Smooth muscle cell of the brain vasculature (primary cell): ENCODE data around the gene KLHL22.
"Not testable (repeated sequence)": the region's sequence is repeated elsewhere in the genome, so short reads cannot be mapped to it uniquely, and the experiment has no call there.

Experiments
- DNase-seq: peaks from one replicate; pipeline ENCODE4 v3.0.0-alpha.2; 2012; ENCODE audit warnings: low read depth, low spot score

Gene KLHL22

GRCh38 chr22:20422271-20423007, 73.2 kb downstream of the KLHL22 start:
- no peak for DNase-seq

GRCh38 chr22:20421507-20421874, 74.1 kb downstream of the KLHL22 start:
- DNase-seq, result no peak

DNA sequence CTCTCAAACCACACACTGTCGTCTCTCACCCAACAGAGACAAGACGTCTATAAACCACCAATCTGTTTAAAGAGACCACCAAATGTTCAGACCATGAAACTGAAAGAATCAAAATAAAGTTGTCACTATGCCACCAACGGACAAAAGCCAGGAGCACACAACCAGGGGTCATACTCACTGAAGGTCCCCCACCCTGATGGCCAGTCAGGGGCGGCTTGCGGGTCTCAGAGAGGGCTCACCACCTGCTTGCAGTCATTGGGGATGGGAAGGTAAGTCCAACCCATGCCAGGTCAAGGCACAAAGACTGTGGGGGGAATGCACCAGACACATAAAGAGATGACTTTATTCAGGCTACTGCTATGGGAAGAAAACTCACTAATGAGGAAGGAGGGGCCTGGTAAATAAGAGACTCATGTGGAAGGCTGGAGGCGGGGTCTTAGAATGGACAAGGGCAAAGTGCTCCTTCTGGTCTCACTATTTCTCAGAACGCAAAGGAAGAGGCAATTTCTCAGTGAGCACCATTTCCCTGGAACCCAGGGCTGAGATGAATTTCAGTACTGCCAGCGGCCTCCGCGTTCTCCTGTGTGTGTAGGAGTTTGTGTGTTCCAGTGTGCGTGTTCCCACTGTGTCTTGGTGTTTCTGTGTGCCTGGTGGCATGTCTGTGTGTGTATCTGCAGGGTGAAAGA, 75.3 kb downstream of the KLHL22 start:
- no peak for DNase-seq

- no peak for DNase-seq
These were observed 76.0 kb downstream of the KLHL22 start for GRCh38 chr22:20419664-20419951.

GRCh38 chr22:20418211-20418788, 77.3 kb downstream of the KLHL22 start:
- DNase-seq, result no peak

- DNase-seq, result not testable (repeated sequence)
These were observed 79.9 kb downstream of the KLHL22 start for GRCh38 chr22:20415699-20416098.

DNA sequence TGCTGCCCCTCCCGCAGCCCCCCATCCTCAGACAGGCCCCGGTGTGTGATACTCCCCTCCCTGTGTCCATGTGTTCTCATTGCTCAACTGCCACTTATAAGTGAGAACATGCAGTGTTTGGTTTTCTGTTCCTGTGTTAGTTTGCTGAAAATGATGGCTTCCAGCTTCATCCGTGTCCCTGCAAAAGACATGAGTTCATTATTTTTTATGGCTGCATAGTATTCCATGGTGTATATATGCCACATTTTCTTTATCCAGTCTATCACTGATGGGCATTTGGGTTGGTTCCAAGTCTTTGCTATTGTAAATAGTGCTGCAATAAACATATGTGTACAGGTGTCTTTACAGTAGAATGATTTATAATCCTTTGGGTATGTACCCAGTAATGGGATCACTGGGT, 80.4 kb downstream of the KLHL22 start:
- not testable (repeated sequence) for DNase-seq

- DNase-seq, result no peak
These were observed 81.1 kb downstream of the KLHL22 start for GRCh38 chr22:20414450-20414849.

GRCh38 chr22:20414059-20414440, 81.5 kb downstream of the KLHL22 start:
- no peak for DNase-seq

- DNase-seq, result no peak
These were observed 82.2 kb downstream of the KLHL22 start for GRCh38 chr22:20413217-20414058.

- no peak for DNase-seq
These were observed 83.0 kb downstream of the KLHL22 start for GRCh38 chr22:20412474-20413216.

DNA sequence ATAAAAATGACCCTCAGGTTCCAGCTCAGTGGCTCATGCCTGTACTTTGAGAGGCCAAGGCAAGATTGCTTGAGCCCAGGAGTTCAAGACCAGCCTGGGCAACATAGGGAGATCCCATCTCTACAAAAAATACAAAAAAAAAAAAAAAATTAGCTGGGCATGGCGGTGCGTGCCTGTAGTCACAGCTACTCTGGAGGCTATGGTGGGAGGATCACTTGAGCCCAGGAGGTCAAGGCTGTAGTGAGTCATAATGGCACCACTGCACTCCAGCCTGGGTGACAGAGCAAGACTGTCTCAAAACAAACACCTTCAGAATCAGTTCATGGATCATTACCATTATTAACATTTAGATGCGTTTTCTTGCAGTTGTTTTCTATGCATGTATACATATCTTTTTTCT, 86.2 kb downstream of the KLHL22 start:
- DNase-seq, result not testable (repeated sequence)

DNA sequence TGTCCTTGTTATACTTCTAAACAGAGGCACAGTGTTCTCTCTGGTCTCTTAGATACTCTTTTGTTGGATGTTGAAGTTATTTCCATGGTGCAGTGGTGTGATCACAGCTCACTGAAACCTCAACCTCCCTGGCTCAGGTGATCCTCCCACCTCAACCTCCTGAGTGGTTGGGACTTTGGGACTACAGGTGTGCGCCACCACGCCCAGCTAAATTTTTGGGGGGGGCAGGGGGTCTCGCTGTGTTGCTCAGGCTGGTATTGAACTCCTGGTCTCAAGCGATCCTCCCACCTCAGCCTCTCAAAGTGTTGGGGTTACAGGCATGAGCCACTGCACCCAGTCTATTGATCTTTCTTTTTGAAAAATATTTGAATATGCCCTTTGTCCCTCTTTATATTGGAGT, 86.7 kb downstream of the KLHL22 start:
- DNase-seq, result no peak

- no peak for DNase-seq
These were observed 87.8 kb downstream of the KLHL22 start for GRCh38 chr22:20407829-20408228.

DNA sequence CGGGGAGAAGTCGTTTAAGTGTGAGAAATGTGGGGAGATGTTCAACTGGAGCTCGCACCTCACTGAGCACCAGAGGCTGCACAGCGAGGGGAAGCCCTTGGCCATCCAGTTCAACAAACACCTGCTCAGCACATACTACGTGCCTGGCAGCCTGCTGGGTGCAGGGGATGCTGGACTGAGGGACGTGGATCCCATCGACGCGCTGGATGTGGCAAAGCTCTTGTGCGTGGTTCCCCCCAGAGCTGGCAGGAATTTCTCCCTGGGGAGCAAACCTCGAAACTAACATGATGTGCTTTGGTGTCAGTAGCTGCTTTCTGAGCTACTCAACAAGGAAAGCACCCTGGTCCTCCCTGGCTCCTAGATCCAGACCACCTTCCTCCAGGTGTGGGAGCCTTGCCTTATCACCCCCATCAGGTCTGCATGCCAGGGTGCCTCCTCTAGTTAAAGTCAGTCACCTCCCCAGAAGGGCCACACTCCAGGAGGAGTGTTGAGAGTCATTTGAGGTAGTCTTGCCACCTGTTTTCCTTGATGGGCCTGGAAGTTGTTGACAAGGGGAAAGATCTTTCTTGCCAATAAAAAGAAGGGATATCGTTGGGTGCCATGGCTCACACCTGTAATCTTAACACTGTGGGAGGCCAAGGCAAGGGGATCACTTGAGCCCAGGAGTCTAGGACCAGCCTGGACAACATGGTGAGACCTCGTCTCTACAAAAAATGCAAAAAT, 88.7 kb downstream of the KLHL22 start:
- no peak for DNase-seq

GRCh38 chr22:20405931-20406685, 89.5 kb downstream of the KLHL22 start:
- DNase-seq, result no peak

DNA sequence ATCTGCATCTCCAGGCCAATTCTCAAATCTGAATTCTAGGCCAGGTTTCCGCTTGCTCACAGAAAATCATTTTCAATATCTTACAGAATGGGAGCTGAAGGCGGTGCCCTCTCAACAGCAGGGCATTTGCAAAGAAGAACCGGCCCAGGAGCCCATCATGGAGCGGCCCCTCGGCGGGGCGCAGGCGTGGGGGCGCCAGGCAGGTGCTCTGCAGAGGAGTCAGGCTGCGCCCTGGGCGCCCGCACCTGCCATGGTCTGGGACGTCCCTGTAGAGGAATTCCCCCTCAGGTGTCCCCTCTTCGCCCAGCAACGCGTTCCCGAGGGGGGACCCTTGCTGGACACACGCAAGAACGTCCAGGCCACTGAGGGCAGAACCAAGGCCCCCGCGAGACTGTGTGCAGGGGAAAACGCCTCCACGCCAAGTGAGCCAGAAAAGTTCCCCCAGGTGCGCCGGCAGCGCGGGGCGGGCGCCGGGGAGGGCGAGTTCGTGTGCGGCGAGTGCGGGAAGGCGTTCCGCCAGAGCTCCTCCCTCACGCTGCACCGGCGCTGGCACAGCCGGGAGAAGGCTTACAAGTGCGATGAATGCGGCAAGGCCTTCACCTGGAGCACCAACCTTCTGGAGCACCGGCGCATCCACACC, 90.2 kb downstream of the KLHL22 start:
- no peak for DNase-seq

DNA sequence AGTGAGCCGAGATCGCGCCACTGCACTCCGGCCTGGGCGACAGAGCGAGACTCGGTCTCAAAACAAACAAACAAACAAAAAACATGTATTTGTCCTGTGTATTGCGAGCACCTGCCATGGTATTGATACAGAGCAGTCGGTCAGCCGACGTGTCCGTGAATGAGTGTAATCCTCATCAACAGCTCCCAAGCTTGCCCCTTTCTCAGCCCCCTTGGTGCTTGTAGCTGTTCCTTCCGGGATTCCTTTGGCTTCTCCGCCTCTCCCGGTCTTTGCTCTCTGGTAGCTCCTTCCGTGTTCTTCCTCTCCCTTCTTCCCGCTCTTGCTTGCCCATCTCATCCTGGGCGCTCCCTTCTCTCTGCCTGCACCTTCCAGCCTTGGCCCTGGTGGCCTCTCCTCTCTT, 90.7 kb downstream of the KLHL22 start:
- DNase-seq, result no peak

- DNase-seq, result no peak
These were observed 91.8 kb downstream of the KLHL22 start for GRCh38 chr22:20403779-20404140.
